Kidney (tissue), 14 donors: Measurements from ENCODE around the gene COPZ2. TPM values are rescaled to one million over a fixed set of nuclear protein-coding genes. Genes with fewer than 3 reads are reported as not detected.

Source experiments
- DNase-seq, 5 donors: peaks; one replicate each; pipeline ENCODE4 v3.0.0-alpha.2; 2013 to 2020
- FAIRE-seq: peaks from 2 replicates; lab custom pipeline; 2012; peaks lifted over from hg19 to GRCh38; lab: Jason Lieb, UNC
- H3K27ac ChIP-seq, 2 donors: one replicate each; pipeline ENCODE4 v1.7.0; 2013; ENCODE audit warnings: low read depth in 2 of 2, low read length in 2 of 2, inconsistent platforms in 1 of 2
- H3K27me3 ChIP-seq: one replicate; pipeline ENCODE4 v1.7.1; 2013; ENCODE audit warnings: low read length, inconsistent platforms; ENCODE audit not compliant: control insufficient read depth, insufficient read depth
- H3K36me3 ChIP-seq, 3 donors: one replicate each; pipeline versions ENCODE4 v1.7.0 to v1.7.1; 2013; ENCODE audit warnings: low read length in 3 of 3, control low read depth in 1 of 3, inconsistent platforms in 1 of 3; ENCODE audit not compliant: insufficient read depth in 3 of 3, control insufficient read depth in 2 of 3
- H3K4me1 ChIP-seq, 3 donors: one replicate each; pipeline versions ENCODE4 v1.7.0 to v1.7.1; 2013; ENCODE audit warnings: low read length in 3 of 3, inconsistent platforms in 1 of 3, low read depth in 1 of 3; ENCODE audit not compliant: control insufficient read depth in 2 of 3, insufficient read depth in 2 of 3
- H3K4me3 ChIP-seq, 3 donors: one replicate each; pipeline versions ENCODE4 v1.7.0 to v1.8.1; 2013; ENCODE audit warnings: low read length in 3 of 3, control low read depth in 1 of 3, inconsistent platforms in 1 of 3
- H3K9ac ChIP-seq, 3 donors: one replicate each; pipeline versions ENCODE4 v1.7.0 to v1.7.1; 2013; ENCODE audit warnings: low read length in 3 of 3, control low read depth in 1 of 3, inconsistent platforms in 1 of 3
- H3K9me3 ChIP-seq, 3 donors: one replicate each; pipeline versions ENCODE4 v1.7.0 to v1.7.1; 2013; ENCODE audit warnings: low read length in 3 of 3, control low read depth in 1 of 3, inconsistent platforms in 1 of 3; ENCODE audit not compliant: control insufficient read depth in 2 of 3, insufficient read depth in 1 of 3
- intact Hi-C: fragments of 100-400 bp; cut with DNase I; formaldehyde crosslinking; loops from one replicate; pipeline ENCODE4 v1.11.1; 2022
- polyA plus RNA-seq: library from polyadenylated mRNA; stranded (reverse); fragments of 350-450 nt; fragmentation: Illumina TruSeq; extraction: RNeasy Lipid Tissue Mini Kit (QIAGEN cat#74804); gene quantifications from one replicate; pipeline ENCODE4 v1.2.3, GENCODE V29; 2014; ENCODE audit warnings: low read depth, low replicate concordance; ENCODE audit not compliant: insufficient read depth
- total RNA-seq: library from RNA; stranded (reverse); fragmentation: NEBNext Ultra II Directional; extraction: Animal tissue kit (Norgen Biotek cat#: 25700); gene quantifications from one replicate; pipeline ENCODE4 v1.2.1, GENCODE V29; 2021
- TF ChIP-seq, protein P1 (sequence below): IDR thresholded peaks from 3 replicates; pipeline ENCODE4 v1.5.1; 2012; ENCODE audit warnings: mild to moderate bottlenecking, moderate library complexity, borderline replicate concordance; ENCODE audit not compliant: insufficient read depth; ENCODE audit errors: extremely low read depth
- donor health status: control.
- donor health status: control.
- donor health status: control.
- donor health status: control.
- donor health status: control.
- donor health status: DM: yes; HTN: yes; CAD: no.
- donor health status: Normal renal cell carcinoma (clear cell type).

COPZ2 gene
- total and polyA plus RNA-seq, 2 donors from 2014 or later = 24.9 to 38.2 TPM

DNA sequence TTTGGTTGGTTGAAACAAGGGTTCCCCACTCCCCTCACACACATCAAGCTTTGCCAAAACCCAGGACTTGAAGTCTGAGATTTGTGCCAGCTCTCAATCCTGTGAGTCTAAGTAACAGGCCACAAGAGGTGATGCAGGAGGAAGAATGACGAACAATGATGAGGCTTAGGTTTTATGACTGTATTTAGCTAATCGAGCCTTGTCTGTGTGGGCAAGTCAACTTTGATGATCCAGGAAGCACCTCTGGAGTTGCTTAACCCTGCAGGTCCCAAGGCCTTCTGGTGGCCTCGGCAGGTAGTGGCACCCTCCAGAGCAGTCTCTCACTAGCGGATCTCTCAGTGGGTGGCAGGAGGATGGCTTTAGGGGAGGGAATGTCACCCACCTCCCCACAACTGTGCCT lies 38.0 kb downstream of the COPZ2 start:
- no peaks in the 10 kb centered on the region for H3K9me3 ChIP-seq
- intact Hi-C loops = no loop called here
- FAIRE-seq (no peak), DNase-seq (no peak)
- H3K27ac ChIP-seq = no peak overlapping the region
- no peaks in the 10 kb centered on the region for H3K27me3 ChIP-seq
- TF ChIP-seq, protein P1, sequence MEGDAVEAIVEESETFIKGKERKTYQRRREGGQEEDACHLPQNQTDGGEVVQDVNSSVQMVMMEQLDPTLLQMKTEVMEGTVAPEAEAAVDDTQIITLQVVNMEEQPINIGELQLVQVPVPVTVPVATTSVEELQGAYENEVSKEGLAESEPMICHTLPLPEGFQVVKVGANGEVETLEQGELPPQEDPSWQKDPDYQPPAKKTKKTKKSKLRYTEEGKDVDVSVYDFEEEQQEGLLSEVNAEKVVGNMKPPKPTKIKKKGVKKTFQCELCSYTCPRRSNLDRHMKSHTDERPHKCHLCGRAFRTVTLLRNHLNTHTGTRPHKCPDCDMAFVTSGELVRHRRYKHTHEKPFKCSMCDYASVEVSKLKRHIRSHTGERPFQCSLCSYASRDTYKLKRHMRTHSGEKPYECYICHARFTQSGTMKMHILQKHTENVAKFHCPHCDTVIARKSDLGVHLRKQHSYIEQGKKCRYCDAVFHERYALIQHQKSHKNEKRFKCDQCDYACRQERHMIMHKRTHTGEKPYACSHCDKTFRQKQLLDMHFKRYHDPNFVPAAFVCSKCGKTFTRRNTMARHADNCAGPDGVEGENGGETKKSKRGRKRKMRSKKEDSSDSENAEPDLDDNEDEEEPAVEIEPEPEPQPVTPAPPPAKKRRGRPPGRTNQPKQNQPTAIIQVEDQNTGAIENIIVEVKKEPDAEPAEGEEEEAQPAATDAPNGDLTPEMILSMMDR = no peak
- H3K4me3 ChIP-seq = no peak overlapping the region
- no peak overlapping the region for H3K9ac ChIP-seq
- H3K4me1 ChIP-seq = peaks cover 3 to 14% (median 7%) of the 10 kb centered on the region in 3 donors
- H3K36me3 ChIP-seq = no peaks in the 10 kb centered on the region

DNA sequence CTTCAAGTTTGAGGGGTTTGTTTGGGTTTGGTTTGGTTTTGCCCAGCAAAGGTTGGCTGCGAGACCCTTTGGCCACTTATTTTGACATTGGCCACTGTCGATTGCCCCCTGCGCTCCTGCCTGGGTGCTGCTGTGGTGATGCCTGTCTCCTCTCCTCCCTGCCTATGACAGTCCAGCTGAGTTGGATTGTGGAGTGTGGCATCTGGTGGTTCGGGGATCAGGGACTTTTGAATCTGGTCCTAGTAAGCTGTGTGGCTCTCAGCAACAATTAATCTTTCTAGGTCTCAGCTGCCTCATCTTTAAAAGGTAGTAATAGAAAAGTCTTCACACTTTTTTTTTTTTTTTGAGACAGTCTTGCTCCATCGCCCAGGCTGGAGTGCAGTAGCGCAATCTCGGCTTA lies 39.6 kb downstream of the COPZ2 start:
- no peak for DNase-seq
- intact Hi-C loops = no loop called here
- Histone ChIP-seq H3K4me3 (no peak overlapping the region), H3K4me1 (peaks cover 3 to 11% (median 7%) of the 10 kb centered on the region in 3 donors), H3K27me3 (no peaks in the 10 kb centered on the region), H3K36me3 (no peaks in the 10 kb centered on the region), H3K9me3 (no peaks in the 10 kb centered on the region), H3K27ac (no peak overlapping the region), H3K9ac (no peak overlapping the region)
- no peak for FAIRE-seq
- TF ChIP-seq, protein P1 = no peak

DNA sequence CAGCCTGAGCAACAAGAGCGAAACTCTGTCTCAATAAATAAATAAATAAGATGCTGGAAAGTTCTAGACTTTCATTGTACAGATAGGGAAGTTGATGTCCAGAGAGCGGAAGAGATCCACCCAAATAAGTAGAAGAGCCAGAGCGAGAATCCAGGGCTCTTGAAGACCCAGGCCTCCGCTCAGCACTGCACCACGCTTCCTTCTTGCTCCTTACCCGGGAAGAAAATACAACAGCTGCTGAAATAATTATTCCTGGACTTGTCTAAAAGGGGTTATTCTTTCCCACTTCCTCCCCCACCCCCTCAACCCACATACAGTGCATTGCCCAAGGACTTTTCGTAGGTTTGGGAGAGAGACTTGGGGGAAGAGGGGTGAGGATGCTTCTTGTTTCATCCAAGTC lies 40.0 kb downstream of the COPZ2 start:
- Histone ChIP-seq H3K27me3 (no peaks in the 10 kb centered on the region), H3K4me1 (peaks cover 0 to 7% (median 4%) of the 10 kb centered on the region in 3 donors), H3K9ac (no peak overlapping the region), H3K4me3 (no peak overlapping the region), H3K27ac (no peak overlapping the region), H3K9me3 (no peaks in the 10 kb centered on the region), H3K36me3 (no peaks in the 10 kb centered on the region)
- TF ChIP-seq, protein P1 = no peak
- FAIRE-seq (no peak), DNase-seq (no peak)
- intact Hi-C loops = no loop called here

DNA sequence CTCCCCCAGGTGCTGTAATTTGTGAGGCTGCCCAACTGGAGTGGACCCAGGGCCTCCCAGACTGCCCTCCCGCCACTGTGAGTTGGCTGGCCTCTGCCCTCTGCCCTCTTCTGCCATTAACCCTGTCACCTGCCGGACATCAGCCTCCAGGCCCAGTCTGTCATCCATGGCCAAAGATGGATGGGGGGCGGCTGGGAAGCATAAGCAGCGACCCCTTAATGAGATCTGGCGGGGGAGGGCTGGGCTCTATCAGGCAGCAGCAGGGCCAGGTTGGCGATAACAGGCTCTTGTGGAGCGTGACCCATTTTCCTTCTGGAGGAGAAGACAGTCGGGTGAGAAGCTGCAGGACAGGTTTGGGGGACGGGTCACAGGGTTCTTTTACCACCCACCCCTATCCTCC lies 41.4 kb downstream of the COPZ2 start:
- H3K9me3 ChIP-seq = no peaks in the 10 kb centered on the region
- H3K4me3 ChIP-seq = no peak overlapping the region
- H3K36me3 ChIP-seq = no peaks in the 10 kb centered on the region
- TF ChIP-seq, protein P1 = no peak
- intact Hi-C loops = no loop called here
- H3K4me1 ChIP-seq = peaks cover 0 to 2% (median 0%) of the 10 kb centered on the region in 3 donors
- FAIRE-seq = no peak
- no peak overlapping the region for H3K27ac ChIP-seq
- no peak overlapping the region for H3K9ac ChIP-seq
- DNase-seq = peak in 4 of 5 donors; percentile 51 to 82 (median 63)
- H3K27me3 ChIP-seq = no peaks in the 10 kb centered on the region
